GM12878 (cell line): Measurements from ENCODE around the gene SLC39A6. TPM values are rescaled to one million over a fixed set of nuclear protein-coding genes. Genes with fewer than 3 reads are reported as not detected.

ENCODE experiments used
- ATAC-seq: fragments of 200-7000 bp; cut with Tn5 transposase; 3 replicates; pipeline ENCODE4 v1.9.1; 2020; ENCODE audit warnings: mild to moderate bottlenecking, moderate library complexity
- BruUV-seq: library from RNA; stranded (reverse); fragments of 400-500 nt; replicated peaks from 2 replicates; lab custom pipeline; 2021; lab: Mats Ljungman, UMichigan
- CTCF ChIA-PET: fragments of 300-600 bp; sonication (Branson Sonifier 250); formaldehyde crosslinking; extraction: SDS; loops from one replicate; lab custom pipeline; 2021; ENCODE audit warnings: inconsistent platforms; lab: Yijun Ruan, JAX
- POLR2A ChIA-PET: fragments of 350-600 bp; formaldehyde crosslinking; extraction: SDS; loops from one replicate; lab custom pipeline; 2021; ENCODE audit warnings: inconsistent platforms; lab: Charles Lee
- RAD21 ChIA-PET: fragments of 300-600 bp; sonication (Branson Sonifier 250); formaldehyde crosslinking; loops from one replicate; lab custom pipeline; 2023; ENCODE audit warnings: antibody characterized with exemption; ENCODE audit not compliant: unreplicated experiment; lab: Charles Lee
- SMC1A ChIA-PET: fragments of 300-600 bp; sonication (Branson Sonifier 250); formaldehyde crosslinking; loops from one replicate; lab custom pipeline; 2023; ENCODE audit not compliant: unreplicated experiment, uncharacterized antibody; lab: Charles Lee
- DNase-seq: peaks from one replicate; pipeline ENCODE4 v3.0.0-alpha.2; 2011; ENCODE audit warnings: low read depth, low spot score
- FAIRE-seq: peaks from 3 replicates; lab custom pipeline; 2011; peaks lifted over from hg19 to GRCh38; lab: Jason Lieb, UNC
- H2AFZ ChIP-seq: 2 replicates; pipeline ENCODE4 v1.6.0; 2011; ENCODE audit warnings: low read depth, low read length, control low read depth; ENCODE audit not compliant: control insufficient read depth
- H3K27ac ChIP-seq: 2 replicates; pipeline ENCODE4 v1.5.1; 2011; ENCODE audit warnings: control low read depth; ENCODE audit not compliant: control insufficient read depth, insufficient read depth
- H3K27me3 ChIP-seq, 2 experiments: replicated peaks in 1 of 2; 2 replicates each; pipeline versions ENCODE4 v1.6.0 to v1.6.1; 2011; ENCODE audit warnings: low read length in 1 of 2; ENCODE audit not compliant: control insufficient read depth in 2 of 2, insufficient read depth in 2 of 2
- H3K36me3 ChIP-seq, 2 experiments: 2 replicates each; pipeline ENCODE4 v1.5.1; 2011; ENCODE audit warnings: low read length in 1 of 2; ENCODE audit not compliant: control insufficient read depth in 2 of 2, insufficient read depth in 2 of 2
- H3K4me1 ChIP-seq: 2 replicates; pipeline ENCODE4 v1.6.1; 2011; ENCODE audit warnings: mild to moderate bottlenecking, low read length, moderate library complexity, mixed read lengths; ENCODE audit not compliant: control insufficient read depth, insufficient read depth
- H3K4me2 ChIP-seq: 2 replicates; pipeline ENCODE4 v1.6.0; 2011; ENCODE audit warnings: control low read depth; ENCODE audit not compliant: control insufficient read depth, insufficient read depth
- H3K4me3 ChIP-seq: fragments of 200-600 bp; sonication (generic); 2 replicates; pipeline ENCODE4 v1.5.1; 2016
- H3K79me2 ChIP-seq: 2 replicates; pipeline ENCODE4 v1.6.0; 2011; ENCODE audit warnings: low read length; ENCODE audit not compliant: control insufficient read depth, insufficient read depth
- H3K9ac ChIP-seq: 2 replicates; pipeline ENCODE4 v1.8.0; 2011; ENCODE audit warnings: low read length, control low read depth, mixed read lengths; ENCODE audit not compliant: control insufficient read depth, insufficient read depth
- H3K9me3 ChIP-seq: replicated peaks from 3 replicates; pipeline ENCODE4 v1.5.1; 2011; ENCODE audit warnings: mild to moderate bottlenecking, low read length; ENCODE audit not compliant: control insufficient read depth, insufficient read depth
- H4K20me1 ChIP-seq: 2 replicates; pipeline ENCODE4 v1.6.0; 2011; ENCODE audit not compliant: control insufficient read depth, insufficient read depth
- BMI1 ChIP-seq: fragments of 450-650 bp; IDR thresholded peaks from 2 replicates; pipeline ENCODE4 v1.6.1; 2016; ENCODE audit warnings: mild to moderate bottlenecking, moderate library complexity, borderline replicate concordance
- CBX5 ChIP-seq: sonication (generic); IDR thresholded peaks from 2 replicates; pipeline ENCODE4 v1.6.1; 2016; ENCODE audit warnings: low read depth, moderate library complexity, mild to moderate bottlenecking, inconsistent platforms
- CREB1 ChIP-seq: IDR thresholded peaks from 2 replicates; pipeline ENCODE4 v1.6.1; 2012; ENCODE audit warnings: low read depth, mild to moderate bottlenecking, inconsistent platforms
- FOS ChIP-seq: IDR thresholded peaks from 3 replicates; pipeline ENCODE4 v1.6.1; 2011; ENCODE audit warnings: borderline replicate concordance; ENCODE audit not compliant: insufficient read length; ENCODE audit errors: extremely low read depth
- GATAD2B ChIP-seq: fragments of 450-650 bp; conservative IDR thresholded peaks from 2 replicates; pipeline ENCODE4 v1.6.1; 2017; ENCODE audit warnings: low read depth, mild to moderate bottlenecking, moderate library complexity
- SMAD1 ChIP-seq: fragments of 450-650 bp; IDR thresholded peaks from 2 replicates; pipeline ENCODE4 v1.6.1; 2018; ENCODE audit warnings: mild to moderate bottlenecking, low read depth; ENCODE audit not compliant: partially characterized antibody
- SPI1 ChIP-seq: IDR thresholded peaks from 2 replicates; pipeline ENCODE4 v1.6.1; 2011; ENCODE audit warnings: low read depth, mild to moderate bottlenecking, low read length, moderate library complexity, borderline replicate concordance; ENCODE audit not compliant: insufficient read depth
- STAT3 ChIP-seq: IDR thresholded peaks from 2 replicates; pipeline ENCODE4 v1.6.1; 2011; ENCODE audit warnings: low read depth, low read length, improper control_type of control experiment
- ZNF207 ChIP-seq: fragments of 450-650 bp; IDR thresholded peaks from 2 replicates; pipeline ENCODE4 v1.6.1; 2014; ENCODE audit warnings: antibody characterized with exemption, mild to moderate bottlenecking, borderline replicate concordance
- WGBS: methylation state at CpG from one replicate; pipeline ENCODE4 v1.1.6; 2016; ENCODE audit warnings: low lambda C conversion rate; ENCODE audit not compliant: insufficient replicate concordance, insufficient coverage; ENCODE audit errors: missing lambda C conversion rate; 5-methylcytosine and 5-hydroxymethylcytosine counted together
- in situ Hi-C: fragments of 300-500 bp; cut with MboI; formaldehyde crosslinking; loops from 9 replicates; pipeline ENCODE4 v1.14.3; 2018; ENCODE audit warnings: mixed read lengths
- intact Hi-C: fragments of 100-400 bp; cut with micrococcal nuclease; formaldehyde crosslinking; loops from one replicate; pipeline ENCODE4 v1.14.2; 2022; ENCODE audit not compliant: unreplicated experiment
- polyA plus RNA-seq, 11 experiments: library from polyadenylated mRNA; depleted of rRNA in 4 of 11; unstranded in 6 of 11; stranded (reverse) in 5 of 11; fragments of >200 nt; fragmentation: Nextera tagmentation in 4 of 11; fragmentation: Illumina TruSeq in 1 of 11; extraction: Ambion mirVana in 4 of 11; extraction: Trizol in 1 of 11; gene quantifications; 1 replicate in 1 of 11; 2 replicates in 10 of 11; pipeline versions ENCODE4 v1.2.1 to v1.2.3, GENCODE V29; 2011 to 2016; ENCODE audit warnings: inconsistent platforms in 2 of 11, missing spikeins in 2 of 11, low read depth in 1 of 11
- total RNA-seq, 4 experiments: library from RNA; depleted of rRNA in 3 of 4; stranded (reverse); fragments of >200 nt in 3 of 4; fragmentation: Illumina TruSeq in 1 of 4; extraction: Trizol in 1 of 4; gene quantifications; 2 replicates each; pipeline versions ENCODE4 v1.2.1 to v1.2.3, GENCODE V29; 2013 to 2021
- TF ChIP-seq, protein P1 (sequence below): fragments of 450-650 bp; IDR thresholded peaks from 2 replicates; pipeline ENCODE4 v1.6.1; 2017; ENCODE audit warnings: mild to moderate bottlenecking
- TF ChIP-seq, protein P2 (sequence below): IDR thresholded peaks from 2 replicates; pipeline ENCODE4 v1.6.1; 2012; ENCODE audit warnings: low read depth, low read length, improper control_type of control experiment
- TF ChIP-seq, protein P3 (sequence below): fragments of 450-650 bp; formaldehyde crosslinking; IDR thresholded peaks from 2 replicates; pipeline ENCODE4 v1.4.0; 2022; ENCODE audit warnings: mild to moderate bottlenecking, moderate library complexity
- TF ChIP-seq, protein P4 (sequence below), 3 experiments: IDR thresholded peaks in 2 of 3; conservative IDR thresholded peaks in 1 of 3; 2 replicates each; pipeline ENCODE4 v1.5.1; 2011; ENCODE audit warnings: low read depth in 3 of 3, low read length in 3 of 3, mild to moderate bottlenecking in 3 of 3, control low read depth in 2 of 3, moderate library complexity in 2 of 3, inconsistent platforms in 1 of 3, mixed read lengths in 1 of 3; ENCODE audit not compliant: control insufficient read depth in 2 of 3, insufficient read depth in 1 of 3; ENCODE audit errors: extremely low read depth in 1 of 3

Gene SLC39A6
- total and polyA plus RNA-seq, 10 of the 15 experiments (the other 5 are each of a cell fraction or from before 2014, with no cell fraction given), result 12.4 to 65.9 (median 41.3) TPM

DNA sequence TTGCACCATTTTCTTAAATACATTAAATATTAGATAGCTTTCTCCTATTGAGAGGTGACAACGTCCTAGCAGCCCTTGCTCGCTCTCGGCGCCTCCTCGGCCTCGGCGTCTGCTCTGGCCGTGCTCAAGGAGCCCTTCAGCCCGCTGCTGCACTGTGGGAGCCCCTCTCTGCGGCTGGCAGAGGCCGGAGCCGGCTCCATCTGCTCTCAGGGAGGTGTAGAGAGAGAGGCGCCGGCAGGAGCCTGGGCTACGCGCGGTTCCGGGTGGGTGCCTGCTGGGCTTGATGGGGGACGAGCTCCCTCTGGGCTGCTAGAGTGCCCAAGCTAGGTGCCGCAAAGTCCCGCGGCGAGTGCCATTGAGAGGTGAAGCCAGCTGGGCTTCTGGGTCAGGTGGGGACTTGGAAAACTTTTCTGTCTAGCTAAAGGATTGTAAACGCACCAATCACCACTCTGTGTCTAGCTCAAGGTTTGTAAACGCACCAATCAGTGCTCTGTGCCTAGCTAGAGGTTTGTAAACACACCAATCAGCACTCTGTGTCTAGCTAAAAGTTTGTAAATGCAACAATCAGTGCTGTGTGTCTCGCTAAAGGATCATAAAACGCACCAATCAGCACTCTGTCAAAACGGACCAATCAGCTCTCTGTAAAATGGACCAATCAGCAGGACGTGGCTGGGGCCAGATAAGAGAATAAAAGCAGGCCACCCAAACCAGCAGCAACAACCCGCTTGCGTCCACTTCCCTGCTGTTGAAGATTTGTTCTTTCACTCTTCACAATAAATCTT lies 64.9 kb downstream of the SLC39A6 start (continued):
- TF ChIP-seq, protein P1, sequence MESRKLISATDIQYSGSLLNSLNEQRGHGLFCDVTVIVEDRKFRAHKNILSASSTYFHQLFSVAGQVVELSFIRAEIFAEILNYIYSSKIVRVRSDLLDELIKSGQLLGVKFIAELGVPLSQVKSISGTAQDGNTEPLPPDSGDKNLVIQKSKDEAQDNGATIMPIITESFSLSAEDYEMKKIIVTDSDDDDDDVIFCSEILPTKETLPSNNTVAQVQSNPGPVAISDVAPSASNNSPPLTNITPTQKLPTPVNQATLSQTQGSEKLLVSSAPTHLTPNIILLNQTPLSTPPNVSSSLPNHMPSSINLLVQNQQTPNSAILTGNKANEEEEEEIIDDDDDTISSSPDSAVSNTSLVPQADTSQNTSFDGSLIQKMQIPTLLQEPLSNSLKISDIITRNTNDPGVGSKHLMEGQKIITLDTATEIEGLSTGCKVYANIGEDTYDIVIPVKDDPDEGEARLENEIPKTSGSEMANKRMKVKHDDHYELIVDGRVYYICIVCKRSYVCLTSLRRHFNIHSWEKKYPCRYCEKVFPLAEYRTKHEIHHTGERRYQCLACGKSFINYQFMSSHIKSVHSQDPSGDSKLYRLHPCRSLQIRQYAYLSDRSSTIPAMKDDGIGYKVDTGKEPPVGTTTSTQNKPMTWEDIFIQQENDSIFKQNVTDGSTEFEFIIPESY, result peak; percentile 87
- TF ChIP-seq STAT3, result no peak
- TF ChIP-seq SPI1, result no peak

DNA sequence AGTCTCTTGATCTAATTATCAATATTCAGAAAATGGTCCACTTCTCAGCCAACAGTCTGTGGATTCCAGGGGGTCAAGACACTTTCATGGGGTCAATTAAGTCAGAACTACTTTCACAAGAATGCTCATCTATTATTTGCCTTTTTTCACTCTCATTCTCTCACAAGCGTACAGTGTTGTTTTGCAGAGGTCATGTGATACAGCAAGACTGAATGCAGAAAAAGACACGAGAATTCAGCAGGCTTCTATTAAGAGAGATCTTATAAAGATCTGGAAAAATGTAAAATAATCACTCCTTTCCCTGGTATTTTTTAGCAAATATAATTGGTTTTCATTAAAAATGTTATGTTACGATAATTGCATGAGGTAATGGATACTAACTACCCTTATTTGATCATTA lies 70.5 kb downstream of the SLC39A6 start:
- DNase-seq (no peak), ATAC-seq (no peak), FAIRE-seq (no peak)
- in situ Hi-C loops (no loop called here), intact Hi-C loops (no loop called here)
- no peaks in the 10 kb centered on the region for H4K20me1 ChIP-seq
- H3K4me2 ChIP-seq, result no peak overlapping the region
- no peaks in the 10 kb centered on the region for H3K27me3 ChIP-seq
- H2AFZ ChIP-seq, result no peak overlapping the region
- no peak overlapping the region for H3K9ac ChIP-seq
- RAD21 ChIA-PET, result no interaction called here
- SMC1A ChIA-PET, result no interaction called here
- peaks cover 0 to 3% of the 10 kb centered on the region in 2 experiments; a peak in 1 of 4 replicates for H3K36me3 ChIP-seq
- 95% methylated on average over 3 of the region's 3 CpGs for WGBS
- H3K9me3 ChIP-seq, result peaks cover 1% of the 10 kb centered on the region; the same call in 2 of the 3 replicates
- H3K27ac ChIP-seq, result no peak overlapping the region
- H3K4me1 ChIP-seq, result peaks cover 3% of the 10 kb centered on the region; the same call in 1 of the 2 replicates
- no TSS peak for BruUV-seq
- CTCF ChIA-PET, result no interaction called here
- POLR2A ChIA-PET, result no interaction called here
- no peak overlapping the region for H3K4me3 ChIP-seq
- peaks cover 70% of the 10 kb centered on the region for H3K79me2 ChIP-seq
- TF ChIP-seq CBX5, result no peak
- TF ChIP-seq ZNF207, result no peak
- TF ChIP-seq SMAD1, result no peak
- no peak for TF ChIP-seq GATAD2B
- TF ChIP-seq BMI1, result no peak
- TF ChIP-seq, protein P2, sequence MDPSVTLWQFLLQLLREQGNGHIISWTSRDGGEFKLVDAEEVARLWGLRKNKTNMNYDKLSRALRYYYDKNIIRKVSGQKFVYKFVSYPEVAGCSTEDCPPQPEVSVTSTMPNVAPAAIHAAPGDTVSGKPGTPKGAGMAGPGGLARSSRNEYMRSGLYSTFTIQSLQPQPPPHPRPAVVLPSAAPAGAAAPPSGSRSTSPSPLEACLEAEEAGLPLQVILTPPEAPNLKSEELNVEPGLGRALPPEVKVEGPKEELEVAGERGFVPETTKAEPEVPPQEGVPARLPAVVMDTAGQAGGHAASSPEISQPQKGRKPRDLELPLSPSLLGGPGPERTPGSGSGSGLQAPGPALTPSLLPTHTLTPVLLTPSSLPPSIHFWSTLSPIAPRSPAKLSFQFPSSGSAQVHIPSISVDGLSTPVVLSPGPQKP, result no peak
- TF ChIP-seq, protein P3, sequence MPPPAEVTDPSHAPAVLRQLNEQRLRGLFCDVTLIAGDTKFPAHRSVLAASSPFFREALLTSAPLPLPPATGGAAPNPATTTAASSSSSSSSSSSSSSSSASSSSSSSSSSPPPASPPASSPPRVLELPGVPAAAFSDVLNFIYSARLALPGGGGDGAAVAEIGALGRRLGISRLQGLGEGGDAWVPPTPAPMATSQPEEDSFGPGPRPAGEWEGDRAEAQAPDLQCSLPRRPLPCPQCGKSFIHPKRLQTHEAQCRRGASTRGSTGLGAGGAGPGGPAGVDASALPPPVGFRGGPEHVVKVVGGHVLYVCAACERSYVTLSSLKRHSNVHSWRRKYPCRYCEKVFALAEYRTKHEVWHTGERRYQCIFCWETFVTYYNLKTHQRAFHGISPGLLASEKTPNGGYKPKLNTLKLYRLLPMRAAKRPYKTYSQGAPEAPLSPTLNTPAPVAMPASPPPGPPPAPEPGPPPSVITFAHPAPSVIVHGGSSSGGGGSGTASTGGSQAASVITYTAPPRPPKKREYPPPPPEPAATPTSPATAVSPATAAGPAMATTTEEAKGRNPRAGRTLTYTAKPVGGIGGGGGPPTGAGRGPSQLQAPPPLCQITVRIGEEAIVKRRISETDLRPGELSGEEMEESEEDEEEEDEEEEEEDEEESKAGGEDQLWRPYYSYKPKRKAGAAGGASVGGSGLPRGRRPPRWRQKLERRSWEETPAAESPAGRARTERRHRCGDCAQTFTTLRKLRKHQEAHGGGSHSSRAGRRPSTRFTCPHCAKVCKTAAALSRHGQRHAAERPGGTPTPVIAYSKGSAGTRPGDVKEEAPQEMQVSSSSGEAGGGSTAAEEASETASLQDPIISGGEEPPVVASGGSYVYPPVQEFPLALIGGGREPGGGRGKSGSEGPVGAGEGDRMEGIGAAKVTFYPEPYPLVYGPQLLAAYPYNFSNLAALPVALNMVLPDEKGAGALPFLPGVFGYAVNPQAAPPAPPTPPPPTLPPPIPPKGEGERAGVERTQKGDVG (CRISPR knock-in tag), result no peak
- no peak for TF ChIP-seq CREB1
- TF ChIP-seq, protein P4, sequence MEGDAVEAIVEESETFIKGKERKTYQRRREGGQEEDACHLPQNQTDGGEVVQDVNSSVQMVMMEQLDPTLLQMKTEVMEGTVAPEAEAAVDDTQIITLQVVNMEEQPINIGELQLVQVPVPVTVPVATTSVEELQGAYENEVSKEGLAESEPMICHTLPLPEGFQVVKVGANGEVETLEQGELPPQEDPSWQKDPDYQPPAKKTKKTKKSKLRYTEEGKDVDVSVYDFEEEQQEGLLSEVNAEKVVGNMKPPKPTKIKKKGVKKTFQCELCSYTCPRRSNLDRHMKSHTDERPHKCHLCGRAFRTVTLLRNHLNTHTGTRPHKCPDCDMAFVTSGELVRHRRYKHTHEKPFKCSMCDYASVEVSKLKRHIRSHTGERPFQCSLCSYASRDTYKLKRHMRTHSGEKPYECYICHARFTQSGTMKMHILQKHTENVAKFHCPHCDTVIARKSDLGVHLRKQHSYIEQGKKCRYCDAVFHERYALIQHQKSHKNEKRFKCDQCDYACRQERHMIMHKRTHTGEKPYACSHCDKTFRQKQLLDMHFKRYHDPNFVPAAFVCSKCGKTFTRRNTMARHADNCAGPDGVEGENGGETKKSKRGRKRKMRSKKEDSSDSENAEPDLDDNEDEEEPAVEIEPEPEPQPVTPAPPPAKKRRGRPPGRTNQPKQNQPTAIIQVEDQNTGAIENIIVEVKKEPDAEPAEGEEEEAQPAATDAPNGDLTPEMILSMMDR (IDR thresholded peaks at IDR 0.05 in 2 of 3, conservative IDR thresholded peaks at IDR 0.05 in 1 of 3; ENCODE audit: control insufficient read depth in 2 of 3, extremely low read depth in 1 of 3, insufficient read depth in 1 of 3, low read depth in 3 of 3, low read length in 3 of 3), result no peak
- no peak for TF ChIP-seq FOS
